Smooth muscle cell (in vitro differentiated cells): Measurements from ENCODE around the gene RAB36. TPM values are rescaled to one million over a fixed set of nuclear protein-coding genes. Genes with fewer than 3 reads are reported as not detected.

Source experiments
- DNase-seq: peaks from one replicate; lab custom pipeline; 2025; ENCODE audit not compliant: unreplicated experiment; lab: John Stamatoyannopoulos, UW
- H2AFZ ChIP-seq: fragments of 200-600 bp; sonication (generic); 2 replicates; pipeline ENCODE4 v1.6.0; 2016; ENCODE audit warnings: antibody characterized with exemption, low read depth, mild to moderate bottlenecking
- H3F3A ChIP-seq: fragments of 200-600 bp; sonication (generic); 2 replicates; pipeline ENCODE4 v1.6.0; 2017; ENCODE audit warnings: antibody characterized with exemption, low read depth
- H3K27ac ChIP-seq: fragments of 200-600 bp; sonication (generic); 2 replicates; pipeline ENCODE4 v1.5.1; 2016; ENCODE audit warnings: low read depth, mild to moderate bottlenecking
- H3K27me3 ChIP-seq: fragments of 200-600 bp; sonication (generic); 2 replicates; pipeline ENCODE4 v1.6.1; 2016; ENCODE audit warnings: low read depth, mild to moderate bottlenecking
- H3K36me3 ChIP-seq: fragments of 200-600 bp; sonication (generic); 2 replicates; pipeline ENCODE4 v1.5.1; 2016; ENCODE audit warnings: low read depth
- H3K4me1 ChIP-seq: fragments of 200-600 bp; sonication (generic); 2 replicates; pipeline ENCODE4 v1.5.1; 2016; ENCODE audit warnings: low read depth
- H3K4me2 ChIP-seq: fragments of 200-600 bp; sonication (generic); 2 replicates; pipeline ENCODE4 v1.6.0; 2016; ENCODE audit warnings: mild to moderate bottlenecking
- H3K4me3 ChIP-seq: fragments of 200-600 bp; sonication (generic); 2 replicates; pipeline ENCODE4 v1.5.1; 2016; ENCODE audit warnings: mild to moderate bottlenecking
- H3K79me2 ChIP-seq: fragments of 200-600 bp; sonication (generic); 2 replicates; pipeline ENCODE4 v1.6.0; 2016; ENCODE audit warnings: low read depth, mild to moderate bottlenecking
- H3K9ac ChIP-seq: fragments of 200-600 bp; sonication (generic); 2 replicates; pipeline ENCODE4 v1.6.0; 2016; ENCODE audit warnings: low read depth
- H3K9me3 ChIP-seq: fragments of 200-600 bp; sonication (generic); replicated peaks from 2 replicates; pipeline ENCODE4 v1.5.1; 2016; ENCODE audit warnings: low read depth
- H4K20me1 ChIP-seq: fragments of 200-600 bp; sonication (generic); 2 replicates; pipeline ENCODE4 v1.6.0; 2016; ENCODE audit warnings: low read depth
- CTCF ChIP-seq: fragments of 200-600 bp; sonication (generic); IDR thresholded peaks from 2 replicates; pipeline ENCODE4 v1.5.1; 2017; ENCODE audit warnings: borderline replicate concordance, mild to moderate bottlenecking, antibody characterized with exemption; ENCODE audit not compliant: insufficient read depth, poor library complexity, severe bottlenecking
- WGBS: methylation state at CpG from one replicate; pipeline ENCODE4 v1.1.7; 2016; ENCODE audit warnings: low lambda C conversion rate; 5-methylcytosine and 5-hydroxymethylcytosine counted together
- polyA plus RNA-seq: library from polyadenylated mRNA; unstranded; fragments of >200 nt; fragmentation: Nextera tagmentation; extraction: Ambion mirVana; gene quantifications from 2 replicates; pipeline ENCODE4 v1.2.1, GENCODE V29; 2016
- total RNA-seq: library from RNA; depleted of rRNA; stranded (reverse); fragments of >200 nt; gene quantifications from 2 replicates; pipeline ENCODE4 v1.2.3, GENCODE V29; 2014

RAB36 gene
- total and polyA plus RNA-seq, 2 experiments from 2014 or later: 1.9 to 2.0 TPM

DNA sequence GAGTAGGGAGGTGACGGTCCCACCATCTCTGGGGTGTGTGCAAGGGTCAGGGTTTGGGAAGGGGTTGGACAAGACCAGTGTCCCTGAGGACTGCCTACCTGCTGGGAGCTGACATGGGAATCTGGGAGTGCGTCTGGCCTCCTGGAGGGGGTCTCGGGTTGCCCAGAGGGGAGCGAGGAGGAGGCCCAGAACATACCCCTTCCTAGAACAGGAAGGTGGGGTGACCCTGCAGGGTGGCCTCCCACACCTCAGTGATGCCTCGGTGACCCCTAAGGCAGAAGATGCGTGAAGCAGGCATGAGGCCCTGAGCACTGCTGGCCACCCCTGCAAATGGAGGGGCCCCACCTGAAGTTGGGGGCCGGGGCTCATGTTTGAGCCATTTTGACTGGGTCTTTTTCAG is 29.9 kb upstream of the RAB36 start:
- TF ChIP-seq CTCF: no peak
- no peak for DNase-seq
- WGBS: 87% methylated on average over 7 of the region's 7 CpGs

DNA sequence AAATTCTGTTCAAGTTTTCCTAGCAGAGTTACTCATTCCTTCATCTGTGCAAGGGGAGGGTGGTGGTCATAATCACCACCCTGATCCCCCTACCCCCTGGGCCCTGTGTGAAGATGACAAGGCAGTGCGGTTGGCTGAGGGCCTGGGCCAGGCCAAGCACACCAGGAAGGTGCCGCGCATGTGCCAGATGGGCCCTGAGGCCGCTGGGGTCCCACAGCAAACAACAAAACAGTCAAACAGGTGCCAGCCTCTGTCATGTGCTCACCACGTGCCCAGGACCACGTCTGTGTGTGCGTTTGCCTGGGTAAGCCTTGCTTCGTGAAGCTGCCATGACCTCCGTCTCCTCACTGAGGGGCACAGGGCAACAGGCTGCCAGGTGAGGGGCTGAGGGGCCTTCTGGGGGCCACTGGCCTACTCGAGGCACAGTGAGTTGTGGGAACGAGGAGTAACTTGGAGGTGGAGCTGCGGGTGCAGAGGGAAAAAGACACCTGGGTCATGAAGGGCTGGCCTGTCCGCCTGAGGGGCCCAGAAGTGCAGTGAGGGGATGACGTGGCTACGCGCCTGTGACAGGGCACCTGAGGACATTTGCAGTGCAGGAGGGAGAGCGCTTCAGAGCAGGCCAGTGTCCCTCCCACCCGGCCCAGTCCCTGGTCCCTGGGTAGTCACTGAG is 29.3 kb upstream of the RAB36 start:
- no peak overlapping the region for H3K27ac ChIP-seq
- no peaks in the 10 kb centered on the region for H3K4me1 ChIP-seq
- WGBS: 90% methylated on average over 18 of the region's 18 CpGs

More for the DNA sequence above, 29.9 kb upstream of the RAB36 start:
- Histone ChIP-seq H3K4me2 (no peak overlapping the region), H3K9ac (no peak overlapping the region), H4K20me1 (no peaks in the 10 kb centered on the region), H3F3A (no peaks in the 10 kb centered on the region), H3K27me3 (no peaks in the 10 kb centered on the region), H3K4me1 (no peaks in the 10 kb centered on the region), H3K4me3 (no peak overlapping the region), H3K9me3 (no peaks in the 10 kb centered on the region), H3K36me3 (no peaks in the 10 kb centered on the region), H2AFZ (no peak overlapping the region), H3K27ac (no peak overlapping the region), H3K79me2 (no peaks in the 10 kb centered on the region)

DNA sequence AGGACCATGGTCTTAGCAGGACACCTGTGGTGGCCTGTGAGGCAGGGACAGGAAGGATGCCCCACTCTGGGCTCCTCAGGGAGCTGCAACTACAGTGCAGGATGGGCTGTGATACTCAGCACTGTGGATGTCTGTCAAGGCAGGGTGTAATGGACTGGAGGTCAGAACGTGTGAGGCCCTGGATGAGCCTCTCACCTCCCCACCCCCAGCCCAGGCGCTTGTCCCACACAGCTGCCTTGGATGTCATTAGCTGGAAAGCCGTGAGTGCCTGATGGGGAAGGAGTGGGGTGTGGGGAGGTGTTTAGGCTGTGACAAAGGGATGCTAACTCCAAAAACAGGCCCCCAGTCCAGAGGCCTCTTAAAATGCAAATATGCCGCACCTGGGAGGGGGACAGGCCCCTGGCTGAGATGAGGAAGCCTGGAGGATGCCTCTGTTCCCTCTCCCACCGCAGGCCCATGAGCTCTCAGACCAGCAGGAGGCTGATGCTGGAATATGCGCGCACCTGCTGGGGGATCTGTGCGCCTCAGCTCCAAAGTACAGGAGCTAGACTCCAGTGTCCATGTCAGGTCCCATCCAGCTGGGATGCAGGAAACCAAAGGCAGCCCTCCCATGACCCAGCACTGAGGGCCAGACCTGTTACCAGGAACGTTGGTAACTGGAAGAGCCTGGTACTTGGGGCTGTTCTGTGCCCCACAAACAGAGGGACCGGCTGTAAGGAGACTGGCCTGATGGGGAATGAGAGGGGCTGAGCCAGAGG is 28.6 kb upstream of the RAB36 start:
- H3K9ac ChIP-seq: no peak overlapping the region
- no peaks in the 10 kb centered on the region for H3K4me1 ChIP-seq
- H2AFZ ChIP-seq: no peak overlapping the region
- no peaks in the 10 kb centered on the region for H3K79me2 ChIP-seq
- no peak for TF ChIP-seq CTCF
- H4K20me1 ChIP-seq: no peaks in the 10 kb centered on the region
- H3K4me3 ChIP-seq: no peak overlapping the region
- 80% methylated on average over 10 of the region's 10 CpGs for WGBS
- DNase-seq: no peak
- no peaks in the 10 kb centered on the region for H3K36me3 ChIP-seq
- H3F3A ChIP-seq: no peaks in the 10 kb centered on the region
- H3K27me3 ChIP-seq: no peaks in the 10 kb centered on the region
- H3K27ac ChIP-seq: no peak overlapping the region
- H3K9me3 ChIP-seq: no peaks in the 10 kb centered on the region
- H3K4me2 ChIP-seq: no peak overlapping the region

More for the DNA sequence above, 29.3 kb upstream of the RAB36 start:
- Histone ChIP-seq H3K4me3 (no peak overlapping the region), H3F3A (no peaks in the 10 kb centered on the region), H3K79me2 (no peaks in the 10 kb centered on the region), H3K9me3 (no peaks in the 10 kb centered on the region), H4K20me1 (no peaks in the 10 kb centered on the region), H3K4me2 (no peak overlapping the region), H2AFZ (no peak overlapping the region), H3K9ac (no peak overlapping the region), H3K27me3 (no peaks in the 10 kb centered on the region), H3K36me3 (no peaks in the 10 kb centered on the region)
- TF ChIP-seq CTCF: no peak
- DNase-seq: no peak
